ENCODE results near the gene VRTN. TPM values are rescaled to one million over a fixed set of nuclear protein-coding genes. Genes with fewer than 3 reads are reported as not detected.

VRTN gene
- total and polyA plus RNA-seq, 2 of the 13 experiments (the other 11 are each of a cell fraction or from before 2014, with no cell fraction given): not detected

GRCh38 chr14:74302634-74303569 lies 45.4 kb upstream of the VRTN start, which contains the start of gene ABCD4 (continued):
- TF ChIP-seq DNMT3B (CRISPR knock-in tag; conservative IDR thresholded peaks at IDR 0.05) (no peak), HNF4A (CRISPR knock-in tag; IDR thresholded peaks at IDR 0.05) (peak; percentile 64), ZBTB10 (CRISPR knock-in tag; IDR thresholded peaks at IDR 0.05; ENCODE audit: borderline replicate concordance) (no peak), ZNF782 (CRISPR knock-in tag; IDR thresholded peaks at IDR 0.05; ENCODE audit: borderline replicate concordance) (no peak; the same call in 1 of the 2 replicates), SP2 (CRISPR knock-in tag; IDR thresholded peaks at IDR 0.05) (0 out of 2 replicates have a peak, but pooled peaks have one; percentile 44), ZFYVE20 (CRISPR knock-in tag; IDR thresholded peaks at IDR 0.05; ENCODE audit: borderline replicate concordance, low read depth) (no peak), RCOR2 (CRISPR knock-in tag; IDR thresholded peaks at IDR 0.05) (peak; percentile 14), ZBTB21 (CRISPR knock-in tag; IDR thresholded peaks at IDR 0.05) (no peak; the same call in 1 of the 2 replicates), ZNF431 (CRISPR knock-in tag; IDR thresholded peaks at IDR 0.05; ENCODE audit: borderline replicate concordance, low read depth) (no peak), NFAT5 (CRISPR knock-in tag; IDR thresholded peaks at IDR 0.05) (no peak), ATF7-NPFF (CRISPR knock-in tag; IDR thresholded peaks at IDR 0.05; ENCODE audit: low read depth) (peak; percentile 86), MED1 (CRISPR knock-in tag; IDR thresholded peaks at IDR 0.05) (peak; percentile 75), ZNF790 (CRISPR knock-in tag; IDR thresholded peaks at IDR 0.05; ENCODE audit: borderline replicate concordance) (no peak), ZNF777 (CRISPR knock-in tag; IDR thresholded peaks at IDR 0.05) (peak; percentile 94), SALL2 (CRISPR knock-in tag; IDR thresholded peaks at IDR 0.05) (peak; percentile 78; the same call in 1 of the 2 replicates), IKZF1 (IDR thresholded peaks at IDR 0.05) (no peak), ZFP82 (CRISPR knock-in tag; IDR thresholded peaks at IDR 0.05; ENCODE audit: borderline replicate concordance) (no peak), SCMH1 (CRISPR knock-in tag; IDR thresholded peaks at IDR 0.05; ENCODE audit: borderline replicate concordance) (no peak), ZNF772 (CRISPR knock-in tag; IDR thresholded peaks at IDR 0.05) (peak; percentile 42; the same call in 1 of the 2 replicates)

Measured in HepG2 (cell line).